GM12864 (cell line): ENCODE results near the gene XPNPEP2.

Experiments used
- DNase-seq: peaks from one replicate; pipeline ENCODE4 v3.0.0-alpha.2; 2011; ENCODE audit warnings: low read depth
- H3K4me3 ChIP-seq: 2 replicates; pipeline ENCODE4 v1.5.1; 2011; ENCODE audit warnings: mild to moderate bottlenecking, low read depth, low read length, control low read depth
- CTCF ChIP-seq: IDR thresholded peaks from 2 replicates; pipeline ENCODE4 v1.5.1; 2011; ENCODE audit warnings: low read depth, mild to moderate bottlenecking, moderate library complexity, low read length, control low read depth, inconsistent platforms; ENCODE audit errors: missing control alignments

XPNPEP2 gene

GRCh38 chrX:129790808-129791207 lies 52.0 kb downstream of the XPNPEP2 start:
- H3K4me3 ChIP-seq, result no peak overlapping the region
- no peak for DNase-seq
- no peak for TF ChIP-seq CTCF

- TF ChIP-seq CTCF, result no peak
- no peak overlapping the region for H3K4me3 ChIP-seq
- no peak for DNase-seq
These were observed 52.6 kb downstream of the XPNPEP2 start for GRCh38 chrX:129791336-129791735.

- no peak overlapping the region for H3K4me3 ChIP-seq
- TF ChIP-seq CTCF, result no peak
- no peak for DNase-seq
These were observed 53.3 kb downstream of the XPNPEP2 start for GRCh38 chrX:129791961-129792570.

- no peak for TF ChIP-seq CTCF
- no peak overlapping the region for H3K4me3 ChIP-seq
- DNase-seq, result no peak
These were observed 54.0 kb downstream of the XPNPEP2 start for GRCh38 chrX:129792586-129793291.

- no peak overlapping the region for H3K4me3 ChIP-seq
- no peak for DNase-seq
- no peak for TF ChIP-seq CTCF
These were observed 54.9 kb downstream of the XPNPEP2 start for GRCh38 chrX:129793604-129794191.

- DNase-seq, result no peak
- TF ChIP-seq CTCF, result no peak
- no peak overlapping the region for H3K4me3 ChIP-seq
These were observed 56.8 kb downstream of the XPNPEP2 start for GRCh38 chrX:129795584-129795983.
